OCI-LY1 (cell line): Measurements from ENCODE around the gene ASB2.
A peak's percentile ranks its signal among the peaks of the same experiment; 100 is the strongest.

Source experiments
- H2AFZ ChIP-seq: fragments of 200-600 bp; sonication (generic), shearing (Covaris generic); 2 replicates; pipeline ENCODE4 v1.6.0; 2014; ENCODE audit warnings: antibody characterized with exemption, mild to moderate bottlenecking, low read length
- H3F3A ChIP-seq: fragments of 200-600 bp; sonication (generic), shearing (Covaris generic); 2 replicates; pipeline ENCODE4 v1.6.0; 2014; ENCODE audit warnings: mild to moderate bottlenecking, antibody characterized with exemption, low read length, moderate library complexity; ENCODE audit not compliant: insufficient read depth
- H3K27ac ChIP-seq: fragments of 200-600 bp; sonication (generic); 2 replicates; pipeline ENCODE4 v1.5.1; 2014; ENCODE audit warnings: low read length, mixed run types, mild to moderate bottlenecking, low read depth; ENCODE audit not compliant: poor library complexity, severe bottlenecking
- H3K27me3 ChIP-seq: fragments of 200-600 bp; sonication (generic); 2 replicates; pipeline ENCODE4 v1.6.0; 2014; ENCODE audit warnings: antibody characterized with exemption, mild to moderate bottlenecking, low read length, moderate library complexity; ENCODE audit not compliant: insufficient read depth
- H3K36me3 ChIP-seq: fragments of 200-600 bp; sonication (generic); 2 replicates; pipeline ENCODE4 v1.6.1; 2014; ENCODE audit warnings: mild to moderate bottlenecking, antibody characterized with exemption, low read length, moderate library complexity, mixed read lengths; ENCODE audit not compliant: insufficient read depth
- H3K4me1 ChIP-seq: fragments of 200-600 bp; sonication (generic); 2 replicates; pipeline ENCODE4 v1.5.1; 2014; ENCODE audit warnings: mild to moderate bottlenecking, low read length, moderate library complexity; ENCODE audit not compliant: insufficient read depth, severe bottlenecking
- H3K4me2 ChIP-seq: fragments of 200-600 bp; sonication (generic), shearing (Covaris generic); 2 replicates; pipeline ENCODE4 v1.6.1; 2014; ENCODE audit warnings: low read length
- H3K4me3 ChIP-seq: fragments of 200-600 bp; sonication (generic); 2 replicates; pipeline ENCODE4 v1.5.1; 2014; ENCODE audit warnings: low read length, low read depth, mild to moderate bottlenecking, mixed read lengths; ENCODE audit not compliant: poor library complexity, severe bottlenecking
- H3K79me2 ChIP-seq: fragments of 200-600 bp; shearing (Covaris generic); 2 replicates; pipeline ENCODE4 v1.6.1; 2016; ENCODE audit warnings: mixed run types, low read length, mixed read lengths; ENCODE audit not compliant: insufficient read depth
- H3K9ac ChIP-seq: fragments of 200-600 bp; sonication (generic), shearing (Covaris generic); 2 replicates; pipeline ENCODE4 v1.6.1; 2014; ENCODE audit warnings: mild to moderate bottlenecking, low read length, mixed read lengths
- H3K9me2 ChIP-seq: fragments of 200-600 bp; sonication (generic), shearing (Covaris generic); 2 replicates; pipeline ENCODE4 v1.6.1; 2014; ENCODE audit warnings: low read depth, mild to moderate bottlenecking, low read length, mixed read lengths
- H3K9me3 ChIP-seq: fragments of 200-600 bp; shearing (Covaris generic); 2 replicates; pipeline ENCODE4 v1.6.1; 2014; ENCODE audit warnings: low read length, mixed read lengths
- H4K20me1 ChIP-seq: fragments of 200-600 bp; sonication (generic), shearing (Covaris generic); 2 replicates; pipeline ENCODE4 v1.6.0; 2016; ENCODE audit warnings: mild to moderate bottlenecking, low read length; ENCODE audit not compliant: insufficient read depth
- CTCF ChIP-seq: fragments of 200-600 bp; sonication (generic), shearing (Covaris generic); IDR thresholded peaks from 2 replicates; pipeline ENCODE4 v1.5.1; 2017; ENCODE audit warnings: mild to moderate bottlenecking, antibody characterized with exemption, low read length, moderate library complexity, mixed read lengths
- EZH2 ChIP-seq: fragments of 200-600 bp; sonication (generic), shearing (Covaris generic); IDR thresholded peaks from 2 replicates; pipeline ENCODE4 v1.8.0; 2017; ENCODE audit warnings: borderline replicate concordance, mixed run types, mild to moderate bottlenecking, antibody characterized with exemption, low read length, moderate library complexity, mixed read lengths

The ASB2 gene

GRCh38 chr14:93976477-93977057, at the start of gene ASB2:
Gene ASB2 (minus strand): TSS chr14:93976570. CDS start chr14:93964539, 12,031 bp downstream.
- peaks cover 18% of the 10 kb centered on the region; the same call in 1 of the 2 replicates for H3F3A ChIP-seq

GRCh38 chr14:94025720-94026119, 49.4 kb upstream of the ASB2 start:
- TF ChIP-seq CTCF (no peak), EZH2 (no peak)
- Histone ChIP-seq H3F3A (no peaks in the 10 kb centered on the region), H3K4me2 (no peak overlapping the region; the same call in 1 of the 2 replicates), H3K9me3 (no peaks in the 10 kb centered on the region), H3K36me3 (no peaks in the 10 kb centered on the region), H3K27ac (no peak overlapping the region), H3K79me2 (no peaks in the 10 kb centered on the region), H3K9me2 (no peaks in the 10 kb centered on the region), H2AFZ (peak overlapping the region; percentile 61; the same call in 1 of the 2 replicates), H3K4me1 (peaks cover 11% of the 10 kb centered on the region), H3K4me3 (peak overlapping the region; percentile 10), H3K27me3 (no peaks in the 10 kb centered on the region), H3K9ac (no peak overlapping the region), H4K20me1 (no peaks in the 10 kb centered on the region)

More at GRCh38 chr14:93976477-93977057, at the start of gene ASB2:
- peak within 1 kb of the TSS; percentile 100 for H3K27ac ChIP-seq
- peak within 1 kb of the TSS; percentile 50 for H3K4me3 ChIP-seq
- peaks cover 96% of the 10 kb centered on the region for H3K4me1 ChIP-seq
- no peaks in the 10 kb centered on the region for H3K36me3 ChIP-seq
- TF ChIP-seq CTCF (no peak), EZH2 (no peak)
- H3K9me2 ChIP-seq = no peaks in the 10 kb centered on the region
- no peaks in the 10 kb centered on the region for H3K27me3 ChIP-seq
- H3K79me2 ChIP-seq = no peaks in the 10 kb centered on the region
- no peaks in the 10 kb centered on the region; the same call in 1 of the 2 replicates for H3K9me3 ChIP-seq
- peak within 1 kb of the TSS; percentile 84 for H3K9ac ChIP-seq
- H3K4me2 ChIP-seq = peak within 1 kb of the TSS; percentile 70
- H4K20me1 ChIP-seq = no peaks in the 10 kb centered on the region
- no peak within 1 kb of the TSS for H2AFZ ChIP-seq

- Histone ChIP-seq H3K9me3 (no peaks in the 10 kb centered on the region), H3K4me2 (no peak overlapping the region), H3K36me3 (no peaks in the 10 kb centered on the region), H2AFZ (no peak overlapping the region), H4K20me1 (no peaks in the 10 kb centered on the region), H3K4me1 (peaks cover 11% of the 10 kb centered on the region), H3K4me3 (no peak overlapping the region), H3K9me2 (no peaks in the 10 kb centered on the region), H3K27ac (no peak overlapping the region), H3K9ac (no peak overlapping the region), H3K27me3 (no peaks in the 10 kb centered on the region), H3F3A (no peaks in the 10 kb centered on the region), H3K79me2 (no peaks in the 10 kb centered on the region)
- TF ChIP-seq EZH2 (no peak), CTCF (no peak)
Observed at GRCh38 chr14:94024549-94024948, 48.2 kb upstream of the ASB2 start.
